ENCODE data around the gene CADM4.

Gene CADM4

GRCh38 chr19:43628646-43629326, 10.9 kb downstream of the CADM4 start:
- TF ChIP-seq, protein P1, sequence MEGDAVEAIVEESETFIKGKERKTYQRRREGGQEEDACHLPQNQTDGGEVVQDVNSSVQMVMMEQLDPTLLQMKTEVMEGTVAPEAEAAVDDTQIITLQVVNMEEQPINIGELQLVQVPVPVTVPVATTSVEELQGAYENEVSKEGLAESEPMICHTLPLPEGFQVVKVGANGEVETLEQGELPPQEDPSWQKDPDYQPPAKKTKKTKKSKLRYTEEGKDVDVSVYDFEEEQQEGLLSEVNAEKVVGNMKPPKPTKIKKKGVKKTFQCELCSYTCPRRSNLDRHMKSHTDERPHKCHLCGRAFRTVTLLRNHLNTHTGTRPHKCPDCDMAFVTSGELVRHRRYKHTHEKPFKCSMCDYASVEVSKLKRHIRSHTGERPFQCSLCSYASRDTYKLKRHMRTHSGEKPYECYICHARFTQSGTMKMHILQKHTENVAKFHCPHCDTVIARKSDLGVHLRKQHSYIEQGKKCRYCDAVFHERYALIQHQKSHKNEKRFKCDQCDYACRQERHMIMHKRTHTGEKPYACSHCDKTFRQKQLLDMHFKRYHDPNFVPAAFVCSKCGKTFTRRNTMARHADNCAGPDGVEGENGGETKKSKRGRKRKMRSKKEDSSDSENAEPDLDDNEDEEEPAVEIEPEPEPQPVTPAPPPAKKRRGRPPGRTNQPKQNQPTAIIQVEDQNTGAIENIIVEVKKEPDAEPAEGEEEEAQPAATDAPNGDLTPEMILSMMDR (IDR thresholded peaks at IDR 0.05; ENCODE audit: extremely low read depth, insufficient read depth, missing control alignments) = no peak
- in situ Hi-C loops (cut with MboI; ENCODE audit: low pct_unique_long_range_greater_than_20kb, low sequenced_read_pairs, unreplicated experiment) = no loop called here

DNA sequence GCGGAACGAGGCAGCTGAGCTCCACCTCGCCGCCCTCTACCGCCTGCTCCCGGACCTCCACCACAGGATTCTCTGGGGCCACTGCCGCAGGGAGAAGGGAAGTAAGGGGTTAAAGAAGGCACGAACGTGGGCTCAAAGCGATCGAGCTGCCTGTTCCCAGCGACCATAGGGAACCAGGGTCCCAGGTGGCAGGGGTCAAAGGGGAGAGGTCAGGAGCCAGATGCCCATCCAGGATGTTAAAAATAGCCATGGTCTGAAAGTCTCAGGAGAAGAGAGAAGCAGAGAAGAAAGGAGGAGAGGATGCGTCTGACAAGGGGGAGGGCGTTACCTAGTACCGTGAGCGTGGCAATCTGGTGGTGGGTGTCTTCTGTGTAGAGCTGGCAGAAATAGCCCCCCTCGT, 12.8 kb downstream of the CADM4 start:
- DNase-seq (ENCODE audit: low spot score) = no peak
- TF ChIP-seq, protein P1 (IDR thresholded peaks at IDR 0.05; ENCODE audit: extremely low read depth, insufficient read depth, missing control alignments) = no peak
- in situ Hi-C loops (cut with MboI; ENCODE audit: low pct_unique_long_range_greater_than_20kb, low sequenced_read_pairs, unreplicated experiment) = no loop called here

More at GRCh38 chr19:43628646-43629326, 10.9 kb downstream of the CADM4 start:
- no peak for DNase-seq (ENCODE audit: low spot score)

DNA sequence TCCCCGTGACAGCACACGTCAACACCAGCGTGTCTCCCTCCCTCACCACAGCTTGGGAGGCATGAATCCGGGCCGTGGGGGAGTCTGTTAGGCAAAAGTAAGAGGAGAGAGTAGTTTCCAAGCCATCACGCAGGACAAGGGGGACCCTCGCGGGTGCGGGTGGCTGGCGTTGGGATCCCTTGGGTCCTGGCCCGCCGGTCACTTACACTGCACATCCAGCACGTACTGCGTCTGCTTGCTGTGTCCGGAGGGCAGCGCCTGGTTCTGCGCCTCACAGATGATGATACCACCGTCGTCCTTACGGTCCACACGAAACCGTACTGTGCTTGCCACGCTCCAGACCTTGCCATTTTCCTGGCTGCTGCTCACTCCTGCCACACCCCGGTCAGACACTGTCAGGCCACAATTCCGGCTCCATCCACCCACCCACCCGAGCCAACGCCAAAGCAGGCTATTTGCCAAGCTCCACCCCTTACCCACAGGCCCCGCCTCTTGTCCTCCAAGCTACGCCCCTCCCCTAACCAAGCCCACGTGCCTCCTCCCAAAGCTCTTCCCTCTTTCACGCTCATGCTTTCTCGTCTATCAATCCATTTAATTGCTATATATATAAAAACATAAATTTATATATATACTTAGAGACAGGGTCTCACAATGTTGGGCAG, 13.6 kb downstream of the CADM4 start:
- in situ Hi-C loops (cut with MboI; ENCODE audit: low pct_unique_long_range_greater_than_20kb, low sequenced_read_pairs, unreplicated experiment) = no loop called here
- TF ChIP-seq, protein P1 (IDR thresholded peaks at IDR 0.05; ENCODE audit: extremely low read depth, insufficient read depth, missing control alignments) = no peak
- DNase-seq (ENCODE audit: low spot score) = no peak

- in situ Hi-C loops (cut with MboI; ENCODE audit: low pct_unique_long_range_greater_than_20kb, low sequenced_read_pairs, unreplicated experiment) = no loop called here
- TF ChIP-seq, protein P1 (IDR thresholded peaks at IDR 0.05; ENCODE audit: extremely low read depth, insufficient read depth, missing control alignments) = peak; percentile 75
- peak; percentile 89 for DNase-seq (ENCODE audit: low spot score)
Measured at GRCh38 chr19:43624933-43625332, 14.7 kb downstream of the CADM4 start.

DNA sequence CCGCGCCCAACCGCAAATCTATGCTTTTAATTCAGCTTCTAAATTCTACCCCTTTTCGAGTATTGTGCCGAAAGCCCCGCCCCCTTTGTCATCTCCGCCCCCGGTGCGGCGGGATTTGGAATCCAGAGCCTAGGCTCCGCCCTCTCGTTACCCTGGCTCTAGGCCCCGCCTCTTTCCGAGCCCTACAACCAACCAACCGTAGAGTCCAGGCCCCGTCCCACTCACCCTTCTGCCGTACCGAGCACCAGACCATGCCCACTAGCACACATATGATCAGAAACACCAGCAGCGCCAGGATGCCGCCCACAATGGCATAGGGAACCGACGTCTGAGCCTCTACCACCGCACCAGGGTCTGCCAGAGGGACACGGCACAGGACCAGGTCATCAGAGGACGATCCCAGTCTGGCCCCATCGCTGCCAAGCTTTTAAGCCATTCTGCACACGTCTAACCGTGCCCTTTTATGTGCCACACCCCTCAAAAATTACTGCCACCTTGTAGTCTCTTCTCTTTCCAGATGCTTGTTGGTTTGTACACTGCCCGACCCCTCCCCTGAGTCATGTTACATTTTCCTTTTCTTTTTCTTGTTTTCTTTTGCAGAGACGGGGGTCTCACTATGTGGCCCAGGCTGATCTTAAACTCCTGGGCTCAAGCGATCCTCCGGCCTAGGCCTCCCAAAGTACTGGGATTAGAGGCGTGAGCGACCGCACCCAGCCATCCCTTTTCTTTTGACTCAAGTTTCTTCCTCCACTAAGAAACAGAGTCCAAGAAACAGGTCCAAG, 15.6 kb downstream of the CADM4 start:
- TF ChIP-seq, protein P1 (IDR thresholded peaks at IDR 0.05; ENCODE audit: extremely low read depth, insufficient read depth, missing control alignments) = no peak
- in situ Hi-C loops (cut with MboI; ENCODE audit: low pct_unique_long_range_greater_than_20kb, low sequenced_read_pairs, unreplicated experiment) = no loop called here
- DNase-seq (ENCODE audit: low spot score) = no peak

DNA sequence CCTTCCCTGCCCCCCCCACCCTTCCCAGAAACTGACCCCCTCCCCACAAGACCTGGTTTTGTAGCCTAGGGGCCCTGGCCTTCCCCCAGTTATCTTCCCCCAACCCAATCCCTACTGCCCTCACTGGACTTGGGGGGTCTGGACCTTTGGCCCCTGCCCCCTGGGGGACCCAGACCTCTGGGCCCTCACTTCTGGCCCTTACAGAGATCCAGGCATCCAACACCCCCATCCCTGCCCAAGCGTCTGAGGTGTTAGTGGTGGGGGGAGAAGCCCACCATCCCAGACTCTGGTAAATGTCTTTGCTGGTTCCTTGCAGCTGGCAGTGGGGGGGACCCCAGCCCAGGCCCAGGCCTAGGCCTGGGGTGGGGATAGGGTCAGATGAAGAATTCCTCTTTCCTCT, 16.7 kb downstream of the CADM4 start:
- TF ChIP-seq, protein P1 (IDR thresholded peaks at IDR 0.05; ENCODE audit: extremely low read depth, insufficient read depth, missing control alignments) = no peak
- in situ Hi-C loops (cut with MboI; ENCODE audit: low pct_unique_long_range_greater_than_20kb, low sequenced_read_pairs, unreplicated experiment) = no loop called here
- DNase-seq (ENCODE audit: low spot score) = no peak

Measured in GM13977 (cell line).